SW480 (cell line): ENCODE data around the gene ARHGAP21.

Experiments
- DNase-seq: peaks from one replicate; pipeline ENCODE4 v3.0.0-alpha.2; 2016; ENCODE audit warnings: low spot score

The ARHGAP21 gene

GRCh38 chr10:24574161-24574560 is 149.5 kb downstream of the ARHGAP21 start:
- no peak for DNase-seq

DNA sequence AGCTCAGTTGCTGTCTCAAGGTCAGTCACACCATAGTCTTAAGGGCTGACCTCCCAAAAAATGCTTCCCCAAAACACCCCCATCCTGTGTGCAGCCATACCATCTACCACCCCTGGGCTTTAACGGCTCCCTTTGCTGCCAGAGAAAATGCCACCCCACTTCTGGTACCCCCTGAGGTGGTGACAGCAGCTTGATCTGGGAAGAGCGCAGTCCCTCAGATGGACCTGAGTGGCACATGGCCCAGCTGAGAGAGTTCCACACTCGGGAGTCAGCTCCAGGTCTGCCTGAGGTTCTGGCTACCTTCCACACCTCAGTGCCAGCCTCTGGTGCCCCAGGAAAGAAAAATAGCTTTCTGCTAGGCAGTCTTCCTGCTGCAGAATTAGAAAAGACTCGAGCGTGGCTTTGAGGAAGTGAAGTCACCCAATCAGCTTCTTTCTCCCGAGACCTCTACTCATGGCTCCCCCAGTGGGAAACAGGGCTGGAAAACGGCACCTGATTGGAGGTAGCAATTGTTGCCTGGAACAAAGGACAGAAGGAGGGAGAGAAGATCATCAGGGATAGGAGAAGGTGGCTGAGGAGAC is 151.7 kb downstream of the ARHGAP21 start:
- DNase-seq: no peak

DNA sequence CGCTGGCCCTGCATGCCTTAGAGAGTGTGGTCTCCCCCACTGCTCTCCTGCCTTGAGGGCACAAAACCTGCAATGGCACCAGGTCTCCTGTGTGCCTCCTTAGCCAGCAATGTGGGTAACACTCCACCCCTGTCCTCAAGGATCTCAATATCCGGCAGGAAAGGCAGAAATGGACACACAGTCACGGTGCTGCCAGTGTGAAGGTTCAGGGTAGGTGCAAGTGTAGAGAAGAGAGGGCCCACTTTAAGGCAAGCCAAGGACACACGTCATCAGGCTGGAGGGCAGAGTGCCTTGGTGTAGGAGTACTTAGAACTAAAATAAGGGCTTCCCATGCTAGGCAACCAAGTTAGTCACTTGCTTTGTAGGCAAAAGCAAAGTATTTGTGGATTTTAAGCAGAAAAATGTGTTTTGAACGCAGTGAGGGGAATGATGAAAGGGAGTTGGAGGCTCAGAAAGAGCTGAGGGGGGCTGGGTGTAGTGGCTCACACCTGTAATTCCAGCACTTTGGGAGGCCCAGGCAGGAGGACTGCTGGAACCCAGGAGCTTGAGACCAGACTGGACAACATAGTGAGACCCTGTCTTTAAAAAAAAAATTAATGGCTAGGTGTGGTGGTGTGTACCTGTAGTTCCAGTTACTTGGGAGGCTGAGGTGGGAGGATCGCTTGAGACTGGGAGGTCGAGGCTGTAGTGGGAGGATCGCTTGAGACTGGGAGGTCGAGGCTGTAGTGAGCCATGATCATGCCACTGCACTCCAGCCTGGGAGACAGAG is 152.8 kb downstream of the ARHGAP21 start:
- no peak for DNase-seq

- DNase-seq: no peak
These were observed 153.6 kb downstream of the ARHGAP21 start for GRCh38 chr10:24569828-24570657.

DNA sequence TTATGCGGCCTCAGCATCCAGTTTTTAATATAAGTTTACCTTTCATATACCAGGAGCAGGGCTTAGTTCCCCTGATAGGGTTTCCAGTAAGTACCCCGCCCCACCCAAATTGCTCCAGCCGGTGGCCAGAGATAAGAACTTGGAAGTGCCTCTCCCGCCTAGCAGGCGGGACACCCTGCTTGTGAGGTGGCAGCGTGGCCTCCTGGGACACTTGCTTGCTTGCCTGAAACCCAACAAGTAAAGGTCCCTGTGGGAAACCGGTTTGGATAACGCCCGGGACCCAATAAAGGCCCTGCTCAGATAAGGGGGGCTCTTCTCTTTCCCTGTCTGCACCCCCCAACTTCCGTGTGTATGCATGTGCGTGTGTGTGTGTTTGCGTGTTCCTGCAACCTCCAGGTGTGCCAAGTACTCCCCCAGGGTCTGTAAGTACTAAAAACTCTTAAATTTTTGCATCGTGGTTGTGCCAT is 154.3 kb downstream of the ARHGAP21 start:
- DNase-seq: no peak

- DNase-seq: no peak
These were observed 155.6 kb downstream of the ARHGAP21 start for GRCh38 chr10:24568042-24568441.

DNA sequence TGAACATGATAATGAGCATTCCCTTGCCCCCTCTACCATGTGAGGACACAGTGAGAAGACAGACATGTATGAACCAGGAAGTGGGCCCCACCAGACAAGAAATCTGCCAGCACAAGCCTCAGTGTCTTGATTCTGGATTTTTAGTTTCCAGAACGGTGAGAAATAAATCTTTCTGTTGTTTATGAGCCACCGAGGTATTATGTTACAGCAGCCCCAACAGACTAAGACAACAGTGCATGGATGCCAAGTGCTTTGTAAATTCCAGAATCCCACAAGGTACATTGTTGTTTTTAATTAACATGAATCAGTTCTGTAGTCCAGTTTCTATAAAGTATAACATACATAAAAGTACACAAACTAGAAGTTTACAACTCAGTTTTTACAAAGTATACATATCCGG is 162.2 kb downstream of the ARHGAP21 start:
- no peak for DNase-seq

- DNase-seq: peak; percentile 46
These were observed 166.6 kb downstream of the ARHGAP21 start for GRCh38 chr10:24556750-24557742.

DNA sequence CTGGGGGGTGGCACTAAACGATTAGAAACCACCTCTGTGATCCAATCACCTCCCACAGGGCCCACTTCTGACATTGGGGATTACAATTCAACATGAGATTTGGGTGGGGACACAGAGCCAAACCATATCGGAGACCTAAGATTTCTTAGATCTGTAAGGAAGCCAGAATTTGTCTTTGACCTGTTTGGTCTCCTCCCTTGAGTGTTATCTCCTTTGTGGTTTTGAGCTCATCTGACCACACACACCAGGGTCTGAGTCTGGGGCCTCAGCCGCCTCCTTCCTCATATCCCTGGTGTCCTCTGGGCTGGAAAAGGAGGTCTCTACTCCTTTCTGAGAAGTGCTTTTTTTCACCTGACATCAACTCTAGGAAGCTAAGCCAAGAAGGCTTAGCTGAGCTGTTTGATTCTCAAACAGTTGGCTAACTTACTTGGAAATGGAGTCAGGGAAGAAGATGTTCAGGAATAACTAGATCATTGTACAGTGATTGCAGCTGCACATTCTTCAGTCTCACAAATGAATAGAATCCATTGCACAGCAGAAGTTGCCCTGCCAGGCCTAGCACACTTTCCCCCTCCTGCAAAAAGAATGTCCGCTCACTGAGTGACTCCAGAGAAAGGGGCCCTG is 167.4 kb downstream of the ARHGAP21 start:
- no peak for DNase-seq

- DNase-seq: no peak
These were observed 169.7 kb downstream of the ARHGAP21 start for GRCh38 chr10:24554036-24554435.

GRCh38 chr10:24553051-24553612 is 170.6 kb downstream of the ARHGAP21 start:
- DNase-seq: no peak

DNA sequence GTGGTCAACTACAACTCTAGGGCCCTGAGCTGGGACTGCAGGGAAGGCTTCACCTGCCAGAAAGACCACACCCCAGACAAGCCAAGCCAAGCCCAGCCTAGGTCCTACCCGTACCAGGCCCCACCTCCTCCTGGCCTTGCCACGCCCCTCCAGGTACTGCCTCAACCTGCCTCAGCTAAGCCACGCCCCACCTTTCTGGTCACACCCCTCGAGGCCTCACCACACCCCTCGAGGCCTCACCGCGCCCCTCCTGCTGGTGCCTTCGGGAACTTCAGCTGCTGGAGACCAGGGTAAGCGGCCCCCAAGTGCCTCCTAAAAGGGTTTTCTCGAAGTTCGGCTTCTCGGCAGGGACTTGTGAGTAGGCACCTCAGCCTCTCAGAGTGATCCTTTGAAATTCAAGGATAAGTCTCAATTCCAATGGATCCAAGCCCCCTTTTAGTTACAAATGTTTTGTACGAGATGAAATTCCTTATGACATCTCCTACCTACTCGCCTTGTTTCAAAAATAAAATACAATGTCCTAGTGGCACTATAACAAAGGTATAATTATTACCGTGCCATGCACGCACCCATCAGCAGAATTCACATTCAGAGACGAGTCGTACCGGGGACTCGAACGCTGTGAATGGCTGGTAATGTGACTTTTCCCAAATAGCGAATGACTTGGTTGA is 171.2 kb downstream of the ARHGAP21 start:
- DNase-seq: peak; percentile 79

DNA sequence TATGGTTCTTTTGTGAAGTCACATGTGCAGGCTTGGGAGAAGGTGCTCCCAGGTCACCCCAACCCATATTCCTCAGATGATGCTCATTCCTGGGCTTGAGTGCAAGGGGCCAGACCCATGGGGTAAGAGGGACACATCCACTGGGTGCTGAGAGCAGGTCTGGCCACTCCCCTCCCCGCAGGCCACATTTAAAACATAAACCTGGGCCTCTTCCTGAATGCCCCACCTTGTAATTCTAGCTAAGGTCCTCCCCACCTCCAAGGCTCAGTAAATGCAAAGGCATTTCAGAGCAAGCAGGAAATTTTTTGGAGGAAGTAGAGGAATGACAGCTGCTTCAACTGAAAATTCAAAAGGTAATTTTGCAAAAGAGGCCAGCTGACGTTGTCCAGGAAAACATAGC is 172.5 kb downstream of the ARHGAP21 start:
- DNase-seq: no peak

- no peak for DNase-seq
These were observed 173.0 kb downstream of the ARHGAP21 start for GRCh38 chr10:24550680-24551079.

DNA sequence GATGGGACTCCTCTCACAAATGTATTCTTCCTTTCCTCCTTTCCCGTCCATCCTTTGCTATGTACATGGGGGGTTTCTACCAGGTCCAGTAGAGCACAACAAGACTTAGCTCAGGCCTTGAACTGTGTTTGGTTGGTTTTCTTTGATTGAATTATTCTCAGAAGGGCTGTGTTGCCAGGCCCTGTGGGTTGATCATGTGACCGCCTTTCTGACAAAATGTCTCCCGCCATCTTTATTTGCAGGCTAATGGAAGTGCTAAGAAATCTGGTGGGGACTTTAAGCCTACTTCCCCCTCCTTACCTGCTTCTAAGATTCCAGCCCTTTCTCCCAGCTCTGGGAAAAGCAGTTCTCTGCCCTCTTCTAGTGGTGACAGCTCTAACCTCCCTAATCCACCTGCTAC is 178.1 kb downstream of the ARHGAP21 start:
- no peak for DNase-seq

GRCh38 chr10:24544776-24545175 is 178.9 kb downstream of the ARHGAP21 start:
- no peak for DNase-seq

GRCh38 chr10:24542314-24543270 is 181.1 kb downstream of the ARHGAP21 start:
- no peak for DNase-seq

GRCh38 chr10:24541239-24541753 is 182.4 kb downstream of the ARHGAP21 start:
- no peak for DNase-seq

GRCh38 chr10:24536636-24537035 is 187.1 kb downstream of the ARHGAP21 start:
- no peak for DNase-seq
